Tibial artery (tissue), 4 donors: Measurements from ENCODE around the gene ABCA8.

Source experiments
- DNase-seq, 2 donors: peaks; one replicate each; pipeline ENCODE4 v3.0.0-alpha.2; 2019
- H3K27ac ChIP-seq, 2 donors: fragments of 200-600 bp; sonication (generic) in 1 of 2; 1 replicate in 1 of 2; 2 replicates in 1 of 2; pipeline ENCODE4 v1.5.1; 2018 to 2019; ENCODE audit warnings: mild to moderate bottlenecking in 1 of 2
- H3K27me3 ChIP-seq, 2 donors: fragments of 200-600 bp; sonication (generic) in 1 of 2; one replicate each; pipeline versions ENCODE4 v1.5.1 to v1.6.0; 2016 to 2019
- H3K36me3 ChIP-seq, 3 donors: fragments of 200-600 bp; sonication (generic) in 2 of 3; one replicate each; pipeline ENCODE4 v1.5.1; 2016 to 2019; ENCODE audit warnings: mild to moderate bottlenecking in 2 of 3
- H3K4me1 ChIP-seq, 4 donors: fragments of 200-600 bp; sonication (generic) in 2 of 4; 1 replicate in 3 of 4; 2 replicates in 1 of 4; pipeline ENCODE4 v1.5.1; 2016 to 2019
- H3K4me3 ChIP-seq, 2 donors: fragments of 200-600 bp; sonication (generic) in 1 of 2; 1 replicate in 1 of 2; 2 replicates in 1 of 2; pipeline ENCODE4 v1.5.1; 2018 to 2019; ENCODE audit warnings: mild to moderate bottlenecking in 2 of 2
- H3K9me3 ChIP-seq, 3 donors: fragments of 200-600 bp; sonication (generic) in 1 of 3; one replicate each; pipeline ENCODE4 v1.5.1; 2016 to 2019
- intact Hi-C: fragments of 100-400 bp; cut with DNase I; formaldehyde crosslinking; loops from one replicate; pipeline ENCODE4 v1.15.0; 2023; ENCODE audit warnings: low total_unique reads
- TF ChIP-seq, protein P1 (sequence below), 2 experiments: fragments of 200-600 bp in 1 of 2; fragments of 450-650 bp in 1 of 2; IDR thresholded peaks; one replicate each; pipeline ENCODE4 v1.5.1; 2017 to 2019; ENCODE audit warnings: antibody characterized with exemption in 2 of 2, mild to moderate bottlenecking in 1 of 2, moderate library complexity in 1 of 2

The ABCA8 gene

DNA sequence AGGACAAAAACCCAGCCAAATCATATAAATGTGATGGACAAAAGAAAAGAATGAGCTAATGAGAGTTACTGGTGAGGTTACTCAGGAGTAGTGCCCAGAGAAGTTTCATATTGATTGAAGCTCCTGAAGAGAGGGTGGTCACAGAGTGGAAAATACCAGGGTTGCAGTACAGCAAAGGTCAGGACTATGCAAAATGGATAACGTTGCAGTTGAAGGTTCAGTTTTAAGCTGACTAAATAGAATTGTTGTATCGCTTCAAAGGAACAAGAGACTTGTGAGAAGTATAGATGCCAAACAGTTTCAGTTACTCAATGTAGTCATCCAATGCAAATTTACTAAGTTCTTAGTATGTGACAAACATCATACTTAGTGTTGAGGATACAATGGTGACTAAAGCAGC lies 47.1 kb downstream of the ABCA8 start:
- H3K27ac ChIP-seq: peak overlapping the region in 1 of 2 donors; percentile 43
- no peaks in the 10 kb centered on the region for H3K9me3 ChIP-seq
- intact Hi-C loops: no loop called here
- H3K4me3 ChIP-seq: no peak overlapping the region
- TF ChIP-seq, protein P1, sequence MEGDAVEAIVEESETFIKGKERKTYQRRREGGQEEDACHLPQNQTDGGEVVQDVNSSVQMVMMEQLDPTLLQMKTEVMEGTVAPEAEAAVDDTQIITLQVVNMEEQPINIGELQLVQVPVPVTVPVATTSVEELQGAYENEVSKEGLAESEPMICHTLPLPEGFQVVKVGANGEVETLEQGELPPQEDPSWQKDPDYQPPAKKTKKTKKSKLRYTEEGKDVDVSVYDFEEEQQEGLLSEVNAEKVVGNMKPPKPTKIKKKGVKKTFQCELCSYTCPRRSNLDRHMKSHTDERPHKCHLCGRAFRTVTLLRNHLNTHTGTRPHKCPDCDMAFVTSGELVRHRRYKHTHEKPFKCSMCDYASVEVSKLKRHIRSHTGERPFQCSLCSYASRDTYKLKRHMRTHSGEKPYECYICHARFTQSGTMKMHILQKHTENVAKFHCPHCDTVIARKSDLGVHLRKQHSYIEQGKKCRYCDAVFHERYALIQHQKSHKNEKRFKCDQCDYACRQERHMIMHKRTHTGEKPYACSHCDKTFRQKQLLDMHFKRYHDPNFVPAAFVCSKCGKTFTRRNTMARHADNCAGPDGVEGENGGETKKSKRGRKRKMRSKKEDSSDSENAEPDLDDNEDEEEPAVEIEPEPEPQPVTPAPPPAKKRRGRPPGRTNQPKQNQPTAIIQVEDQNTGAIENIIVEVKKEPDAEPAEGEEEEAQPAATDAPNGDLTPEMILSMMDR (IDR thresholded peaks at IDR 0.05): no peak
- no peaks in the 10 kb centered on the region for H3K36me3 ChIP-seq
- peaks cover 0 to 31% (median 0%) of the 10 kb centered on the region in 4 donors for H3K4me1 ChIP-seq
- no peaks in the 10 kb centered on the region for H3K27me3 ChIP-seq
- DNase-seq: no peak

DNA sequence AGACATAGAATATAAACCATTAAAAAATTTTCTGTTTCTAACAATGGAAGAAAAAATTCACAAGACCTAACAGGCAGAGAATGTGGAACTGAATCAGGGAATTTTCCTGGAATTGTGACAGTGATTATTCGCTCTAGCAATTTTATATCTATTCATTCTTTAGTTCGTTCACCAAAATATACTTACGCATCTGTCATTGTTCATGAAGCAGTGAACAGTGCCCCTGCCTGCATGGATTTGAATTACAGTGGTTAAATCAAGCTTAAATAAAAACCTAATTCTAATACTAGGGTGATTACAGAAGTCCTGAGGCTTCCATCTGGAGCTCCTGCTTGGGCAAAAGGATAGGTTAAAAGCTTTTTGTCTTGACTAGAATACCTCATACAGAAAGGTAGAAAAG lies 48.6 kb downstream of the ABCA8 start:
- Histone ChIP-seq H3K27me3 (no peaks in the 10 kb centered on the region), H3K9me3 (no peaks in the 10 kb centered on the region), H3K4me1 (peaks cover 0 to 31% (median 0%) of the 10 kb centered on the region in 4 donors), H3K36me3 (no peaks in the 10 kb centered on the region), H3K27ac (no peak overlapping the region), H3K4me3 (no peak overlapping the region)
- TF ChIP-seq, protein P1 (IDR thresholded peaks at IDR 0.05): no peak
- intact Hi-C loops: no loop called here
- DNase-seq: no peak

DNA sequence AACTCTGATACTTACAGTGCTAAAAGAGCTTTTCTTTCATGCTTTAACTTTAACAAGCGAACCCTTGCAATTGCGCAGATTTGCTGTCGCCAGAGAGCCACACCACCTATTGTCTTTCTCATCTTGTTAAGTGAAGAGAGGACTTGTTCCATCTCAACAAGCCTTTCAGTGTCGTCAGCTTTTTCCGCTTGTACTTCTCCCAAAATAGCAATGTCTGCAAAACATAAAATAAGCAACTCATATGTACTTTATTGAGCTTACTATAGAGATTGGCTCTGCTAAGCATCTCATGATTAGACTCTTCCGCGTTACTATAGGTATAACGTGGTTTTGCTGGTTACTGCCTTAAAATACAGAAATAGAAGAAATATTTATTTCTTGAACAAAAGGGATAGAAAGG lies 51.9 kb downstream of the ABCA8 start:
- TF ChIP-seq, protein P1 (IDR thresholded peaks at IDR 0.05): no peak
- Histone ChIP-seq H3K9me3 (no peaks in the 10 kb centered on the region), H3K27me3 (no peaks in the 10 kb centered on the region), H3K36me3 (no peaks in the 10 kb centered on the region), H3K4me3 (no peak overlapping the region), H3K27ac (no peak overlapping the region), H3K4me1 (peaks cover 0 to 1% (median 0%) of the 10 kb centered on the region in 4 donors)
- intact Hi-C loops: no loop called here
- DNase-seq: no peak

DNA sequence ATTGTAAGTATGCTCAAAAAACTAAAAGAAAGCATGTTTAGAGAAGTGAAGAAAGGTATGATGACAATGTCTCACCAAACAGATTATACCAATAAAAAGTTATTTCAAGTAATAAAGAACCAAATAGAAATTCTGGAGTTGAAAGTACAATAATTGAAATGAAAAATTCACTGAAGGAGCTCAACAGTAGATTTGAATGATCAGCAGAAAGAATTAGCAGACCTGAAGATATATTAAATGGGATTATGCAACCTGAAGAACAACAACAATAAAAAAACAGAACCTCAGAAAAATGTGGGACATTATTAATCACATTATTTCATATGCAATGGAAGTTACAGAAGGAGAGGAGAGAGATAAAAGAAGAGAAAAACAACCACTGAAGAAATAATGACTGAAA lies 57.6 kb downstream of the ABCA8 start:
- no peaks in the 10 kb centered on the region for H3K36me3 ChIP-seq

DNA sequence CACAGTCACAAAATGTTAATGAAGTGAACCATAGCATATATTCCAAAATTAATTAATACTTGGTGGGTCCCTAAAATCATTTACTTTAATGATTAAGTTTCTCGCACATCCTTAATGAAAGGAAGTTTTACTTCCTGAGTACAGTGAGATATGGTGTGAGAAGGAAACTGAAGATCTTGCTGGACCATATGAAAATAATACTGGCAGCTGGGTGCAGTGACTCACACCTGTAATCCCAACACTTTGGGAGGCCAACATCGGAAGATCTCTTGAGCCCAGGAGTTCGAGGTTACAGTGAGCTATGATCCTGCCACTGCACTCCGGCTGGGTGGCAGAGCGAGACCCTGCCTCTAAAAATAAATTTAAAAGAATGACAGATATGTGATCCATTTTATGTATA lies 62.5 kb downstream of the ABCA8 start:
- TF ChIP-seq, protein P1 (IDR thresholded peaks at IDR 0.05): no peak
- no peak for DNase-seq
- Histone ChIP-seq H3K27ac (no peak overlapping the region), H3K4me1 (no peaks in the 10 kb centered on the region), H3K9me3 (peaks cover 0 to 6% (median 0%) of the 10 kb centered on the region in 3 donors), H3K27me3 (no peaks in the 10 kb centered on the region), H3K36me3 (no peaks in the 10 kb centered on the region), H3K4me3 (no peak overlapping the region)
- intact Hi-C loops: no loop called here

More for the DNA sequence above, 57.6 kb downstream of the ABCA8 start:
- intact Hi-C loops: no loop called here
- Histone ChIP-seq H3K9me3 (peaks cover 0 to 7% (median 0%) of the 10 kb centered on the region in 3 donors), H3K4me3 (no peak overlapping the region), H3K27me3 (no peaks in the 10 kb centered on the region), H3K27ac (no peak overlapping the region), H3K4me1 (no peaks in the 10 kb centered on the region)
- TF ChIP-seq, protein P1 (IDR thresholded peaks at IDR 0.05): no peak
- DNase-seq: no peak

DNA sequence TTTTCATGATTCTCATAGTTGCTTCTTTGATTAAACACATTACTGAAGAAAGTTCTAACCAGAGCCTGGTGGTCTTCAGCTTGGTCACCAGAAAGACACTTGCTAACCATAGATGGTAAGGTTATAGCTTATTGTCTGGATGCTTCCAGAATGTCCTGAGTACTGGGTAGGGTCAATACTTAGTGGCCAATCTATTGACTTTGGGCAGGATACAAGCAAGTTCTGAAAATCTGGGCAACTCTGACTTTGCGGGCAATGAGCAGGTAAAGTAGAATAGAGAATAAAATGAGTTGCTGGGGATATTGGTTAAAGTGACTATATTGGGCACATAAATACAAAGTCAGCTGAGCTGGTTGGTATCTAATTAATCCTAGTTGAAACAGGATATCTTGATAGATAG lies 63.0 kb downstream of the ABCA8 start:
- Histone ChIP-seq H3K27me3 (no peaks in the 10 kb centered on the region), H3K27ac (no peak overlapping the region), H3K4me1 (no peaks in the 10 kb centered on the region), H3K9me3 (peaks cover 0 to 1% (median 0%) of the 10 kb centered on the region in 3 donors), H3K4me3 (no peak overlapping the region), H3K36me3 (no peaks in the 10 kb centered on the region)
- intact Hi-C loops: no loop called here
- TF ChIP-seq, protein P1 (IDR thresholded peaks at IDR 0.05): no peak
- DNase-seq: no peak
